Measurements from ENCODE around the gene CCDC191. TPM values are rescaled to one million over a fixed set of nuclear protein-coding genes. Genes with fewer than 3 reads are reported as not detected.
A peak's percentile ranks its signal among the peaks of the same experiment; 100 is the strongest.

CCDC191 gene
- total and polyA plus RNA-seq, 4 experiments from 2014 or later: 1.3 to 7.1 (median 3.9) TPM

DNA sequence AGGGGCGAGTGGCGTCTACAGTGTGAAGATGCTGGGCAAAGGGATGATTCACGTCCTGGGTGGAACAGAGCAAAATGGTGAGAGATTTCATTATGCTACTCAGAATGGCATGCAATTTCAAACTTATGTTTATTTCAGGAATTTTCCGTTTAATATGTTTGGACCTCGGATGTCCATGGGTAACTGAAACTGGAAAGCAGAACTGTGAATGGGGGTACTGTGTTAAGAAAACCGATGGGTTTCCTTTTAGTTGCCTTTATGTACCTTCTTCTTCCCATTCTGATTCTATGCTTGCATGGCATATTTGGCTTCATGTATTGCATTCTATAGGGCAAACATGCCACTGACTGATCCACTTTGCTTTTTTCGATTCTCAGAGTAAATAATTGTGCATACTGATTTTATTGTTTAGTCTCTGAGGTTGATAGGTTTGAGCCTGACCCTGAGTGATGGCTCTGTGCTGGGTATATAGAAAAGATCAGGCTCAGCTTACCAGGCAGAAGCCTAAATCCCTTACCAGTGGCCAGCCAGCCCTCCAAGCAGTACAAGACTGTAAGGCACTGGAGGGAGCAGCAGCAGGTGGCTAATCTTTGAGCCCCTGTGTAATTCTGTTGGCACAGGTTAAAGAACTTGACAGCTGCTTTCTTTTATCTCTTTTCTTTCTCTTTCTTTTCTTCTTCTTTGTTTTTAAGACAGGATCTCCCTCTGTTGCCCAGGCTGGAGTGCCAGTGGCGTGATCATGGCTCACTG is 4.8 kb upstream of the CCDC191 start:
- Mint-ChIP-seq H3K27ac (no peak overlapping the region), H3K27me3 (peaks cover 0 to 2% of the 10 kb centered on the region in 2 donors), H3K36me3 (peaks cover 10 to 41% of the 10 kb centered on the region in 2 donors), H3K4me1 (peaks cover 23 to 55% (median 44%) of the 10 kb centered on the region in 4 donors), H3K4me3 (no peak overlapping the region), H3K9me3 (peaks cover 0 to 4% (median 0%) of the 10 kb centered on the region in 8 donors)
- intact Hi-C loops (cut with micrococcal nuclease): no loop called here
- POLR2A ChIA-PET (ENCODE audit: partially characterized antibody): no interaction called here
- Histone ChIP-seq H3K4me3 (ENCODE audit: low read length in 2 of 2) (no peak overlapping the region), H3K4me1 (ENCODE audit: insufficient read depth, low read length) (peaks cover 19% of the 10 kb centered on the region), H3K36me3 (ENCODE audit: insufficient read depth, low read length) (peaks cover 8% of the 10 kb centered on the region), H3K27me3 (ENCODE audit: insufficient read depth, low read length) (no peaks in the 10 kb centered on the region), H3K9me3 (ENCODE audit: control insufficient read depth in 1 of 2, low read length in 2 of 2) (no peaks in the 10 kb centered on the region), H3K27ac (ENCODE audit: low read depth, low read length) (no peak overlapping the region)
- no peak for DNase-seq
- CTCF ChIA-PET (ENCODE audit: partially characterized antibody): no interaction called here

DNA sequence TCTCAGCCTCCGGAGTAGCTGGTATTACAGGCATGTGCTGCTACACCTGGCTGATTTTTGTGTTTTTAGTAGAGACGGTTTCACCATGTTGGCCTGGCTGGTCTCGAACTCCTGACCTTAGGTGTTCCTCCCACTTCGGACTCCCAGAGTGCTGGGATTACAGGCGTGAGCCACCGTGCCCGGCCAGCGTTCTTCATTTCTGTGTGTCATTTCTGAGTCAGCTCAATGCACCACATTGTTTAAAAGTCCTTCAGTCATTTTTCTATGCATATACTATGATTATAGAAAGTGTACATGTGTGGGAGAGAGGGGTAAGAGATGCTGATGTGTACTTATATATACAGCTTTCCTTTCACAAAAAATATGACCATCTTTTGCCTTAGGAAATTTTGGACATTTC is 2.3 kb upstream of the CCDC191 start:
- peaks cover 4 to 28% of the 10 kb centered on the region in 2 donors for H3K36me3 Mint-ChIP-seq
- H3K4me1 Mint-ChIP-seq: peaks cover 24 to 61% (median 47%) of the 10 kb centered on the region in 4 donors
- H3K27me3 ChIP-seq (ENCODE audit: insufficient read depth, low read length): no peaks in the 10 kb centered on the region
- H3K4me1 ChIP-seq (ENCODE audit: insufficient read depth, low read length): peaks cover 26% of the 10 kb centered on the region
- H3K36me3 ChIP-seq (ENCODE audit: insufficient read depth, low read length): peaks cover 4% of the 10 kb centered on the region
- H3K27ac Mint-ChIP-seq: peak overlapping the region in 1 of 7 donors; percentile 35
- H3K9me3 ChIP-seq (ENCODE audit: control insufficient read depth in 1 of 2, low read length in 2 of 2): no peaks in the 10 kb centered on the region
- H3K9me3 Mint-ChIP-seq: peaks cover 0 to 4% (median 0%) of the 10 kb centered on the region in 8 donors
- ChIA-PET CTCF (ENCODE audit: partially characterized antibody) (no interaction called here), POLR2A (ENCODE audit: partially characterized antibody) (no interaction called here)
- no peak for DNase-seq
- intact Hi-C loops (cut with micrococcal nuclease): loop anchor here (5.0 to 10.0 kb wide), 5 partner anchors 154 to 1726 kb away; partner anchors contain the start of gene GRAMD1C
- no peak overlapping the region for H3K4me3 ChIP-seq (ENCODE audit: low read length in 2 of 2)
- H3K27me3 Mint-ChIP-seq: peaks cover 0 to 2% of the 10 kb centered on the region in 2 donors
- H3K27ac ChIP-seq (ENCODE audit: low read depth, low read length): no peak overlapping the region
- H3K4me3 Mint-ChIP-seq: peak overlapping the region in 5 of 8 donors; percentile 40 to 95 (median 69)

DNA sequence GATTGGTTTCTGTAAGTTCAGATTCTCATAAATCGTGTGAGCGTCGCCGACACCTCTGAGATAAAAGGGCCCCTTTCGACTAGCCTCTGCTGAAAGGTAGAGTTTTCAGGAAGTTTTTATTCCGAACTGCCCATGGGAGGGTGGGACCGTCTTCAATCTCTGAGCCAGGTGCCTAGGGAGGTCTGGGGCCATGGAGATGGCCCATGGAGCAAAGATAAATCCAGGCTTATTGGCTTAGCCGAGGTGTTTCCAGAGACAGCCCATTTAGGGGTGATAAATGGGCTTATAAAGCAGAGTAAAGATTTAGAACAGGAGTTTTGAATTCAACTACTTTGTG is 653 bp upstream of the CCDC191 start:
- H3K27me3 ChIP-seq (ENCODE audit: insufficient read depth, low read length): no peaks in the 10 kb centered on the region
- POLR2A ChIA-PET (ENCODE audit: partially characterized antibody): interaction anchor here (1.6 kb wide), 1 partner anchor 157 kb away, joined by 6 read pairs; no protein-coding TSS in a partner anchor
- peaks cover 26% of the 10 kb centered on the region for H3K4me1 ChIP-seq (ENCODE audit: insufficient read depth, low read length)
- Mint-ChIP-seq H3K27me3 (peaks cover 0 to 2% of the 10 kb centered on the region in 2 donors), H3K4me3 (peak overlapping the region; percentile 95 to 100 (median 99)), H3K36me3 (peaks cover 7 to 27% of the 10 kb centered on the region in 2 donors), H3K27ac (peak overlapping the region; percentile 93 to 100 (median 99)), H3K4me1 (peaks cover 21 to 57% (median 42%) of the 10 kb centered on the region in 4 donors), H3K9me3 (peaks cover 0 to 4% (median 0%) of the 10 kb centered on the region in 8 donors)
- H3K9me3 ChIP-seq (ENCODE audit: control insufficient read depth in 1 of 2, low read length in 2 of 2): no peaks in the 10 kb centered on the region
- H3K36me3 ChIP-seq (ENCODE audit: insufficient read depth, low read length): peaks cover 4% of the 10 kb centered on the region
- peak overlapping the region; percentile 78 to 93 for H3K4me3 ChIP-seq (ENCODE audit: low read length in 2 of 2)
- peak overlapping the region; percentile 86 for H3K27ac ChIP-seq (ENCODE audit: low read depth, low read length)
- intact Hi-C loops (cut with micrococcal nuclease): loop anchor here (2.0 to 10.0 kb wide), 6 partner anchors 155 to 1728 kb away; partner anchors contain the start of gene GRAMD1C
- DNase-seq: no peak
- CTCF ChIA-PET (ENCODE audit: partially characterized antibody): interaction anchor here (1.1 kb wide), 1 partner anchor 234 kb away, joined by 3 read pairs; no protein-coding TSS in a partner anchor

DNA sequence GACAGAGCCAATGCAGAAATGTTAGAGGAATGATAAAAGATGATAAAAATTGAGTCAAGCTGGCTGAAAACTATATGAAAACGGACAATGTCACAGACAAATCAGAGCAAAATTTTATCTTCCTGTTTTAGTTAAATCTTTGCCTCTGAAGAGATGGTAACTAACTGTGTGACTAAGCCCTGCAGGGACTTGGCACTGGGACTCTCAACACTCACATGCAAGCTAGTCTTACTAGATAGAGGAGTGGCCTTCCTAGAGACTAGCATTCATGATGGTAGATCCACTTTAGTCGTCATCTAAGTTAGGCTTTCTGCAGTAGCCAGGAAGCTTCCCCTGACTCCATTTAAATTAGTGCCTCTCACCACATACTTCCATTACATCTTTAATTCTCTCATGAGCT is 4.1 kb downstream of the CCDC191 start:
- Mint-ChIP-seq H3K4me3 (no peak overlapping the region), H3K27me3 (peaks cover 0 to 2% of the 10 kb centered on the region in 2 donors), H3K27ac (no peak overlapping the region), H3K4me1 (peaks cover 9 to 23% (median 14%) of the 10 kb centered on the region in 4 donors), H3K36me3 (peaks cover 7 to 13% of the 10 kb centered on the region in 2 donors), H3K9me3 (peaks cover 0 to 4% (median 0%) of the 10 kb centered on the region in 8 donors)
- Histone ChIP-seq H3K27ac (ENCODE audit: low read depth, low read length) (no peak overlapping the region), H3K4me3 (ENCODE audit: low read length in 2 of 2) (no peak overlapping the region), H3K27me3 (ENCODE audit: insufficient read depth, low read length) (no peaks in the 10 kb centered on the region), H3K36me3 (ENCODE audit: insufficient read depth, low read length) (no peaks in the 10 kb centered on the region), H3K9me3 (ENCODE audit: control insufficient read depth in 1 of 2, low read length in 2 of 2) (no peaks in the 10 kb centered on the region), H3K4me1 (ENCODE audit: insufficient read depth, low read length) (peaks cover 10% of the 10 kb centered on the region)
- intact Hi-C loops (cut with micrococcal nuclease): loop anchor here (5.0 to 10.0 kb wide), 3 partner anchors 1037 to 1733 kb away; a partner anchor contains a TSS
- POLR2A ChIA-PET (ENCODE audit: partially characterized antibody): interaction anchor here (1.0 kb wide), 1 partner anchor 354 kb away, joined by 3 read pairs; no protein-coding TSS in a partner anchor
- CTCF ChIA-PET (ENCODE audit: partially characterized antibody): no interaction called here
- no peak for DNase-seq

DNA sequence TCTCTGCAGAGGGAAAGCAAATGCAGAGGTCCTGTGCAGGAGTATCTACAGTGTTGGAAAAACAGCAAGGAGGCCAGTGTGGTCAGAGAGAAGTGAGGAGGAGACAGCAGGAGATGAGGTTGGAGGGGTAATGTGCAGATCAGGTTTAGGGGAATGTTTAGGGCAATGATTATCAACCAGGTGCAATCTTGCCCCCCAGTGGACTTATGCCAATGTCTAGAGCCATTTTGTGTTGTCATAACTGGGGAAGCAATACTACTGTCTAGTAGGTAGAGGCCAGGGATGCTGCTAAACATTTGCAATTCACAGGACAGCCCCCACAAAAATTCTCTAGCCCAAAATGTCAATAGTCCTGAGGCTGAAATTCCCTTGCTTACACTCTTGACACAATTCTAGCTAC is 13.1 kb downstream of the CCDC191 start:
- no peaks in the 10 kb centered on the region for H3K36me3 ChIP-seq (ENCODE audit: insufficient read depth, low read length)
- no peak overlapping the region for H3K27ac ChIP-seq (ENCODE audit: low read depth, low read length)
- CTCF ChIA-PET (ENCODE audit: partially characterized antibody): no interaction called here
- no peak for DNase-seq
- Mint-ChIP-seq H3K4me1 (no peaks in the 10 kb centered on the region), H3K36me3 (peaks cover 4% of the 10 kb centered on the region in 2 donors), H3K9me3 (peaks cover 0 to 1% (median 0%) of the 10 kb centered on the region in 8 donors), H3K4me3 (no peak overlapping the region), H3K27ac (no peak overlapping the region), H3K27me3 (no peaks in the 10 kb centered on the region)
- intact Hi-C loops (cut with micrococcal nuclease): no loop called here
- POLR2A ChIA-PET (ENCODE audit: partially characterized antibody): no interaction called here
- H3K9me3 ChIP-seq (ENCODE audit: control insufficient read depth in 1 of 2, low read length in 2 of 2): no peaks in the 10 kb centered on the region
- H3K4me3 ChIP-seq (ENCODE audit: low read length in 2 of 2): no peak overlapping the region
- no peaks in the 10 kb centered on the region for H3K27me3 ChIP-seq (ENCODE audit: insufficient read depth, low read length)
- H3K4me1 ChIP-seq (ENCODE audit: insufficient read depth, low read length): no peaks in the 10 kb centered on the region

DNA sequence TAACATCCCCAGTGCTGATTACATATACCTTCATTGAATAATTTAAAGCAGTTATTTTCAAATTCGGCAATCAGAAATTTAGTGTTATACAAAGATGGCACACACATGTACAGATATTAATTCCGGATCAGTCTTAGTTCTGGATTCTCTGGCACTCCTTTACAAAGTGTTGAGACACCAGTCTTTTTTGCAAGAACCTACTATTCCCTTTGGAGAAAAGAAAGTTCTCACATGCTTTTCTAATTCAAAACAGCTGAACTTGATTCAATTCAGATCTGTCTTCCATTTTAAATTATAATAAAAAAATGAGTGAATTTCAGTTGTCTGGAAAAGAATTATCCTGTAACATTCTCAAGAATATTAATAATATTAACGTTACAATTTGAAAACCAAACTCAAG is 20.4 kb downstream of the CCDC191 start:
- no peaks in the 10 kb centered on the region for H3K9me3 Mint-ChIP-seq
- no peak overlapping the region for H3K27ac ChIP-seq (ENCODE audit: low read depth, low read length)
- intact Hi-C loops (cut with micrococcal nuclease): no loop called here
- H3K4me1 ChIP-seq (ENCODE audit: insufficient read depth, low read length): no peaks in the 10 kb centered on the region
- CTCF ChIA-PET (ENCODE audit: partially characterized antibody): no interaction called here
- no peak for DNase-seq
- POLR2A ChIA-PET (ENCODE audit: partially characterized antibody): no interaction called here
- no peak overlapping the region for H3K4me3 Mint-ChIP-seq
- no peaks in the 10 kb centered on the region for H3K9me3 ChIP-seq (ENCODE audit: control insufficient read depth in 1 of 2, low read length in 2 of 2)
- H3K36me3 ChIP-seq (ENCODE audit: insufficient read depth, low read length): no peaks in the 10 kb centered on the region
- peak overlapping the region in 1 of 7 donors; percentile 1 for H3K27ac Mint-ChIP-seq
- peaks cover 20 to 31% of the 10 kb centered on the region in 2 donors for H3K36me3 Mint-ChIP-seq
- no peaks in the 10 kb centered on the region for H3K4me1 Mint-ChIP-seq
- H3K27me3 ChIP-seq (ENCODE audit: insufficient read depth, low read length): no peaks in the 10 kb centered on the region
- no peak overlapping the region for H3K4me3 ChIP-seq (ENCODE audit: low read length in 2 of 2)
- H3K27me3 Mint-ChIP-seq: no peaks in the 10 kb centered on the region

DNA sequence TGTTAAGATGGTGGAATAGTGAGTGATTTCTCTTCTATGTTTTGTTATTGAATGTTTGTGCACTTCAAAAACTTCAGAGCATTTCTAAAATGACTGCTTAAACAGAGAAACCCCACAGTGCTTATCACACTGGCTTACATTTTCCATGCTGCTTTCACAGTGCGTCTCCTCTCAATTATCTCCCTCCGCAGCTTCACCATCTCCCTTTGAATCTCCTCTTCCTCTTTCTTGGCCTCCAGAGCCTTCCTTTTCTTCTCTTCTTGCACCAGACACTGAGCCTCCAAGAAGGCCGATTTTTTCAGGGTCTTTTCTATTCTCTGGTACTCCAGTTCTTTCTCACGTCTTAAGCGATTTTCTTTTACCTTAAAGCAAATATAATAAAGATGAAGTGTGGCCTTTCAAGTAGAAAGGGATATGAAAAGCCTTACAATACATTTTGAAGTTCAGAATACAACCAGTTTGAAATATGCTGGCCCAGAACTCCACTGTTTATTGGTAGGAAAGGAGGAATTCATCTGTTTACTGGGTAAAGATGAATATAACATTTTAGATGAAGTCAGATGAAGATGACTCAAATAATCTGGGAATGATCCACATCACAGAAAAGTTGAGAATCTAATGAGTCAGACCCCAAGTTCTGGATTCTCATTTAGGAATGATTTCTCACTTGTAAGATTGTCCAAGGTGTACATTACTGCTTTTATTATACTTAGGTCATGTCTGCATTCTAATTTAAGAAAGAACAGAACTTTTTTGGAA is 21.4 kb downstream of the CCDC191 start:
- Histone ChIP-seq H3K9me3 (ENCODE audit: control insufficient read depth in 1 of 2, low read length in 2 of 2) (no peaks in the 10 kb centered on the region), H3K4me1 (ENCODE audit: insufficient read depth, low read length) (no peaks in the 10 kb centered on the region), H3K36me3 (ENCODE audit: insufficient read depth, low read length) (no peaks in the 10 kb centered on the region), H3K27me3 (ENCODE audit: insufficient read depth, low read length) (no peaks in the 10 kb centered on the region), H3K27ac (ENCODE audit: low read depth, low read length) (no peak overlapping the region), H3K4me3 (ENCODE audit: low read length in 2 of 2) (no peak overlapping the region)
- Mint-ChIP-seq H3K27me3 (no peaks in the 10 kb centered on the region), H3K27ac (no peak overlapping the region), H3K36me3 (peaks cover 24 to 31% of the 10 kb centered on the region in 2 donors), H3K4me3 (no peak overlapping the region), H3K9me3 (no peaks in the 10 kb centered on the region), H3K4me1 (no peaks in the 10 kb centered on the region)
- intact Hi-C loops (cut with micrococcal nuclease): no loop called here
- CTCF ChIA-PET (ENCODE audit: partially characterized antibody): no interaction called here
- DNase-seq: no peak
- POLR2A ChIA-PET (ENCODE audit: partially characterized antibody): no interaction called here

Measured in CD4-positive, alpha-beta memory T cell (primary cell).